ENCODE data around the gene IFITM2.

The IFITM2 gene

DNA sequence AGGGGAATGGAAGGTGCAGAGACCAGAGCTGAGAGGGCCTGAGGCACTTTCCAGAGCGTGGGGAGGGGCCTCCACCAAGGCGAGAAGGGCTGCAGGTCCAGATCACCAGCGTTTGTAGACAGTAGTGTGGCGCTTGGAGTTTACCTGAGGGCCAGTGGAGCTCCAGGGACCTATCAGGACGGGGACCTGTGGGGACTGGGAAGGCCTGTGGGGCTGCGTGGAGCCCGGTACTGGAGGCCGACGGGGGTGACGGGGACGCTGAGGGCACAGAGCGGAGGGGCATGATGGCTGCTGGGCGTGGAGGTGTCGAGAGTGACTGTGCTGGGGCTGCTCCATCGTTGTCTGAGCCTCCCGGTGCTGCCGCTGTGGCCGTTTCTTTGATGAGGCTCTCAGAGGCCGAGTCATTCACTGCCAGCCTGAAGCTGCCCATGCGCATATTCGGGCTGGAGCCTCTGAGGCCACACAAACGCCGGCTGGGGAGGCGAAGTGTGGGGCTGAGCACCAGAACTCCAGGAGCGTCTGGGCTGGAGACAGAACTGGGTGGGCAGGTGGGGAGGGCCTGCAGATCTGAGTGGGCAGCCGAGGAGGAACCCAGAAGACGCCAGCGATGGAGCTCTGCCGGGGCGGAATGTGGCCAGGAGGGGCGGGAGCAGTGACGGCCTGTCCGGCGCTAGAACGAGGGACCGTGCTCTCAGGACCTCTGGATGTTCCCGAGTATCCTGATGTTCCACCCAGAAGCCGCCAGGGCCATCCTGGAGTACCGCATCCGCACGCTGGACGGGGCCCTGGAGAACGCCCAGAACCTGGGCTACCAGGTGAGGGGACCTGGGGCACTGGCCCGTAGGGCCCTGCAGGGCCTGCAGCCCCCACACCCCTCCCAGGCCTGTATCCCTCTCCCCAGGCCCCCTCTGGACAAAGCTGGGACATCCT lies 16.1 kb upstream of the IFITM2 start:
- no peak overlapping the region for H3K4me3 ChIP-seq (replicated peaks; ENCODE audit: low read depth, low read length)
- no peak for TF ChIP-seq CTCF (IDR thresholded peaks at IDR 0.05; ENCODE audit: low read length, missing control alignments)
- DNase-seq (ENCODE audit: low read depth): no peak

DNA sequence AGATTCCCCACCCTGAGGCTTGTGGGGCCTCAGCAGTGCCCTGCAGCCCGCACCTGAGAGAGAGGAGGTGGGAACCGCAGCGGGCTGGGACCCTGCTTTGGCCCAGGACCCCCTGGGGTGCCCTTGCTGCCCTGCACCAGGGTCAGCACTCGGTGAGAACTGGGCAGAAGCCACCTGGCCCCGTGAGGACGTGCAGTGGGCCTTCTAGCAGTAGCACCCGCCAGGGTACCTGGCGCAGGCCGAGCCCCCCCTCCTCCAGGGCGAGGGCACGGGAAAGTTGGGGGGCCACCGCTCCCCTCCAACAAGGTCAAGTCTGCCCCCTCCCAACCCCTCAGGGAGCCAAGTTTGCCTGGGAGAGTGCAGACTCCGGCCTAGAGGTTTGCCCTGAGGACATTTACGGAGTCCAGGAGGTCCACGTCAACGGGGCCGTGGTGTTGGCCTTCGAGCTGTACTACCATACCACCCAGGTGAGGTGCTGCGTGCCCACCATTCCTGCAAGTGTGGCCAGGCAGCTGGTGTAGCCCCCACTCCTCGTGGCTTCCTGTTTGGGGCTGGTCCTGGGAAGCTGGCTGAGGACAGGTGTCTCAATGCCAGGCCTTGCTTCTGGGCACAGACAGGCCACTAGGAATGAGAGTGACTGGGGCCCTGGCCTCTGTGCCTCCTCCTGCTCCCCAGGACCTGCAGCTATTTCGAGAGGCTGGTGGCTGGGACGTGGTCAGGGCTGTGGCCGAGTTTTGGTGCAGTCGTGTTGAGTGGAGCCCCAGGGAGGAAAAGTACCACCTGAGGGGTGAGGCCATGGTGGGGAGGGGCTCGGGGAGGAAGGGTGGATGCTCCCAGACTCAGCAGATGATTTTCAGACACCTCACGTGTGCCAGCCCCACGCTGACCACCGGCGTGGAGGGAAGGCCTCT lies 15.2 kb upstream of the IFITM2 start:
- H3K4me3 ChIP-seq (replicated peaks; ENCODE audit: low read depth, low read length): no peak overlapping the region
- no peak for TF ChIP-seq CTCF (IDR thresholded peaks at IDR 0.05; ENCODE audit: low read length, missing control alignments)
- no peak for DNase-seq (ENCODE audit: low read depth)

DNA sequence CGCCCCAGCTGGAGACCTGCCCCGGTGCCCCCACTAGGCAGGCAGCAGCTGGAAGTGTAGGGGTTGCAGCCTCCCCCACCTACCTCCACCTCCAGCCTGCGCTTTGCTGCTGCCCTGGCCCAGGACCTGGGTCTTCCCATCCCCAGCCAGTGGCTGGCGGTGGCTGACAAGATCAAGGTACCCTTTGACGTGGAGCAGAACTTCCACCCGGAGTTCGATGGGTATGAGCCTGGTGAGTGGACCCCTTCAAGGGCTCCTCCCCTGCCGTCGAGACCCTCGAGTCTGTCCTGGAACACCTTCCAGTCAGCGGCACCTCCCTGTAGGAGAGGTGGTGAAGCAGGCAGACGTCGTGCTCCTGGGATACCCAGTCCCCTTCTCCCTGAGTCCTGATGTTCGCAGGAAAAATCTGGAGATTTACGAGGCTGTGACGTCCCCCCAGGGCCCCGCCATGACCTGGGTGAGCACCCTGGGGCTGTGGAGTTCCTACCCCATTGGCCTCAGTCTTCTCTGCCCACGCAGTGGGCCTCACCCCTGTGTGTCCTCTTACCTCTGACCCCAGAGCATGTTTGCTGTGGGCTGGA lies 14.3 kb upstream of the IFITM2 start:
- no peak overlapping the region for H3K4me3 ChIP-seq (replicated peaks; ENCODE audit: low read depth, low read length)
- DNase-seq (ENCODE audit: low read depth): no peak
- no peak for TF ChIP-seq CTCF (IDR thresholded peaks at IDR 0.05; ENCODE audit: low read length, missing control alignments)

GRCh38 chr11:293852-294661 lies 13.6 kb upstream of the IFITM2 start:
- no peak for TF ChIP-seq CTCF (IDR thresholded peaks at IDR 0.05; ENCODE audit: low read length, missing control alignments)
- H3K4me3 ChIP-seq (replicated peaks; ENCODE audit: low read depth, low read length): no peak overlapping the region
- no peak for DNase-seq (ENCODE audit: low read depth)

- no peak for DNase-seq (ENCODE audit: low read depth)
- no peak for TF ChIP-seq CTCF (IDR thresholded peaks at IDR 0.05; ENCODE audit: low read length, missing control alignments)
- H3K4me3 ChIP-seq (replicated peaks; ENCODE audit: low read depth, low read length): no peak overlapping the region
Observed at GRCh38 chr11:294780-295179, 12.8 kb upstream of the IFITM2 start.
